ENCODE measurements around the gene ULBP2.
A peak's percentile ranks its signal among the peaks of the same experiment; 100 is the strongest.
"Not testable (repeated sequence)": the region's sequence is repeated elsewhere in the genome, so short reads cannot be mapped to it uniquely, and the experiment has no call there.

ULBP2 gene, protein sequence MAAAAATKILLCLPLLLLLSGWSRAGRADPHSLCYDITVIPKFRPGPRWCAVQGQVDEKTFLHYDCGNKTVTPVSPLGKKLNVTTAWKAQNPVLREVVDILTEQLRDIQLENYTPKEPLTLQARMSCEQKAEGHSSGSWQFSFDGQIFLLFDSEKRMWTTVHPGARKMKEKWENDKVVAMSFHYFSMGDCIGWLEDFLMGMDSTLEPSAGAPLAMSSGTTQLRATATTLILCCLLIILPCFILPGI

DNA sequence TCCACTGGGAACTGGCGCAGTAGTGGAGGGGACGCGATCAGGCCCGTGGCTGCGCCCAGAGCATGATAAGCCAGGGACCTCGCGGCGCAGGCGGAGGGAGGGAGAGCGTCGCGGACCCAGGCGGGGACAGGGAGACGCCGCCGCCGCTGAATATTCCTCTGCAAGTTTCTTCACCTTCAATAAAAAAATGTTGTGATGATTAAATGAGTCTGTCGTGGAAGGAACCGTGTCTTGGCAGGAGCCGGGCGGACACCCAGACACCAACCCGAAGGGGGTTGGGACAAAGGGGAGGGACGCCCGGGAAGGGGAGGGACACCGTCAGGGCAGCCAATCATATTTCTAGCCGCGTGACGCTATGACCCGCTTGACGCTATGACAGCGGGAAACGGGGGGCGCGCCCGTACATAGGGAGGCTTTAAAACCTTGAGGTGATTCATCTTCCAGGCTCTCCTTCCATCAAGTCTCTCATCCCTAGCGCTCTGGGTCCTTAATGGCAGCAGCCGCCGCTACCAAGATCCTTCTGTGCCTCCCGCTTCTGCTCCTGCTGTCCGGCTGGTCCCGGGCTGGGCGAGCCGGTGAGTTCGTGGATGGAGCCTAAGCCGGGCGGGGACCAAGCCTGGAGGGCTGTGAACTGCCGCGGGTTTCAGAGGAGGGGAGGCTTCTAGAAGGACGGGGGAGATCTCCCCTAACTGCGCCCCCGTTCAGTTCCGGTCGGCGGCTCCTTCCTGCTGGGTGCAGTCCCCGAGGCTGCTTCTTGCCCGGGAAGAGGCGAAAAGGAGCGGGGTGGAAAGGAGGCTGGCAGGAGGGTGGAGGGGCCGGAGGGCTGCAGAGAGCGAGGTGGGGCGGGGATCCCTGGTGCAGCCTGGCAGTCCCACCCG lies at the start of gene ULBP2:
Gene ULBP2 (plus strand): TSS at position 432 of the 878 bp plus-strand sequence. CDS start 59 bp downstream, at position 491.
- peak; percentile 69 for DNase-seq

DNA sequence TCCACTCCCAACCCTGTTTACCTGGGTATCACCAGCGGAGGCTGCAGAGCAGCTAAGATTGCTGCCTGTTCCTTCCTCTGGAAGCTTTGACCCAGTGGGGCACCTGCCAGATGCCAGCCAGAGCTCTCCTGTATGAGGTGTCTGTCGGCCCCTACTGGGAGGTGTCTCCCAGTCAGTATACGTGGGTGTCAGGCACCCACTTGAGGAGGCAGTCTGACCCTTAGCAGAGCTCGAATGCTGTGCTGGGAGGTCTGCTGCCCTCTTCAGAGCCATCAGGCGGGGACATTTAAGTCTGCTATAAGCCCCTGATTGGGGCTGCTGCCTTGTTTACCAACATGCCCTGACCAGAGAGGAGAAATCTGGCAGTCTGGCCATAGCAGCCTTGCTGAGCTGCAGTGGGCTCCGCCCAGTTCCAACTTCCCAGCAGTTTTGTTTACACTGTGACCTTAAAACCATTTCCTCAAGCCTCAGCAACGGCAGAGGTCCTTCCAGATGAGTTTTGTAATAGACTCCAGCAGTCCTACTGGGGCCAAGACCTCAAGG lies 46.7 kb upstream of the ULBP2 start:
- peak; percentile 3 for DNase-seq

DNA sequence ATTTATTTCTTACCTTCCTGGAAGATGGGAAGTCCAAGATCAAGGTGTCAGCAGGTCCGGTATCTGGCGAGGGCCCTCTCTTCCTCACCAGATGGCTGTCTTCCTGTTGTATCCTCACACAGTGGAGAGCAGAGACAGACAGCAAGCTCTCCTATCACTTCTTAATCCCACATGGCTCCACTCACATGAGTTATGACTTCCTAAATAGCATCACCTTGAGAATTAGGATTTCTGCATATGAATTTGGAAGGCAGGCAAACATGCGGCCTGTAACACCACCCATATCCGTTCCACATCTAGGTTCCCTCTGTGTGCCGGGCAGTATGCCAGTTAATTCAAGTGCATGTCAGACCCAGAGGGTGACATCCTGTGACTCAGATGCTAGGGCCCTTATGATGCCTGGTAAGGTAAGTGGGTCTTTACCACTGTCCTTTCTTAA lies 46.0 kb upstream of the ULBP2 start:
- DNase-seq, result no peak

- DNase-seq, result no peak
Observed at GRCh38 chr6:149896491-149896890, 45.3 kb upstream of the ULBP2 start.

GRCh38 chr6:149897015-149897697 lies 44.7 kb upstream of the ULBP2 start:
- peak; percentile 63 for DNase-seq

- no peak for DNase-seq
Observed at GRCh38 chr6:149897855-149898744, 43.7 kb upstream of the ULBP2 start, which contains the start of gene RAET1E. Gene RAET1E, minus strand, starts transcription at chr6:149898113. Its CDS starts 7,212 bp downstream, at chr6:149890901.

DNA sequence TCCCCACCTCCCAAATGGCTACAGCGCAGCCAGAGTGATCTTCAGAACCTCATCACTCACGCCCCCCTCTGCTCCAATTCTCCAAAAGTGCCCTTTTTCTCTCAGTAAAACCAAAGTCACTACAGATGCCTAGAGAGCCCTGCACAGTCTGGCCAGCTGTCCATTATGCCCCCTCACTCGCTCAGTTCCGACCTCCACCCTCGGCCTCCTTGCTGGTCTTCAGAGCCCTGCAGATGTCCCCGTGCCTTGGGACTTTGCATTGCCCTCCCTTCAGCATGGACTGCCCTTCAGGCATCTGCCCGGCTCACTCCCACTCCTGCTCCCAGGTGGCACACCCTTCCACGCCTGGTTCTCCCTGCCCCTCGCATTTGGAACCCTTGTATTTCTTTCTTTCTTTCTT lies 42.8 kb upstream of the ULBP2 start:
- DNase-seq, result no peak

GRCh38 chr6:149899486-149899885 lies 42.3 kb upstream of the ULBP2 start:
- no peak for DNase-seq

GRCh38 chr6:149899926-149900619 lies 41.7 kb upstream of the ULBP2 start:
- DNase-seq, result no peak

- no peak for DNase-seq
Observed at GRCh38 chr6:149900620-149901443, 41.0 kb upstream of the ULBP2 start.

DNA sequence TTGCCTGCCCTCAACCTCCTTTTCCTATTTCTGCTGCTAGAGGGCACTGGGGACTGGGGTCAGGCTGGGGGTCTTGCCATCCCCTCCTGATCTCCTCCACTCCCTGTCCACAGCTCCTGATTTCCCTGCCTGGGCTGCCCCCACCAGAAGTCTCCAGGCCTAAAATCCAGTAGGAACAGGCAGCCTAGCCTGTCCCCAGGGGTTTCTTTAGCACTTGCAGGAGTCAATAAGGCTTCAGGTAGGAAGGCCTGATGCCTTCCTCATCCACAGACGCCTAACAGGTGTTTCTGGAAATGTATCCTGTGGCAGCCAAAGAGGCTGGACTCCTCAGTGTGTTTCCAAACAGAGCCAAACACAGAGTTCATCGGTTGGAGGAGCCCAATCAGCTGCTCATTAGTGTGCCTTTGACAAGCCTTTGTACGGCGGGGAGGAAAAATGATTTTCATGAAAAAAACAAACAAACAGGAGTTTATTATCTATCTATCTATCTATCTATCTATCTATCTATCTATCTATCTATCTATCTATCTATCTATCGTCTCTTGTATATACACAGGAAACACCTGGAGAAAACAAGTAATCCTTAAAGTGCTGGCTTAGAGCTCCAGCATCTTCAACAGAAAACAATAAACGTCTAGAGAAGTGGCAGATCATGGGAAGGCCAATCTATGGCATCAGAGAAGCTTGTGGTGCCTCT lies 40.2 kb upstream of the ULBP2 start:
- no peak for DNase-seq

DNA sequence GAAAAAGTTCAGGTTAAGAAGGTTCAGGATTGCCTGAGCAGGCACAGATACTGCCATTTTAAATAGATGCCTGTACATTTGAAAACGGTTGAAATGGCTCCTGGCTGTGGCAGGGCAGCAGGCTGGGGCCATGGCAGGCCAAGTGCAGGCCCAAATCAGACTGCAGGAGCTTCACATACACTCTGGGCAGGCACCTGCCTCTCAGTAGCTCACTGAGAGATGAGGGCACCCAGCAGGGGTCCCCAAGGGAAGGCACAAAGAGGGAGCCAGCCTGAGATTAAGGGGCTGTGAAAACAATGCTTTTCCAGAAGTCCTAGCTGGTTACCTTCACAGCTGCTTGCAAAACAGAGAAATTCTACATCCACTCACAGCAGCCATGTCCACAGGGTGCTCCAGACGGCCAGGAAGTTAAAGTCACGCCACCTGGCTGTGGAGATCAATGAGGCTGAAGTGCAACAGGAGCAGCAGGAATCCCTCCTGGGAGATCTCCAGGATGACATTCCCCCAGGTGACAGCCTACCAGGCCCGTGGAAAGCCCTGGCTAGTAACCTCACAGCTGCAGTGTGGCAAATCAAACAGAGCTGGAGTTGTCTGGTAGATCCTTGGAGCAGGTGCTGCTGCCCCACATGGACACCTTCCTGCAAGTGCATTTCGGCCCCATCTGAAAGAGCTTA lies 37.7 kb upstream of the ULBP2 start:
- no peak for DNase-seq

DNA sequence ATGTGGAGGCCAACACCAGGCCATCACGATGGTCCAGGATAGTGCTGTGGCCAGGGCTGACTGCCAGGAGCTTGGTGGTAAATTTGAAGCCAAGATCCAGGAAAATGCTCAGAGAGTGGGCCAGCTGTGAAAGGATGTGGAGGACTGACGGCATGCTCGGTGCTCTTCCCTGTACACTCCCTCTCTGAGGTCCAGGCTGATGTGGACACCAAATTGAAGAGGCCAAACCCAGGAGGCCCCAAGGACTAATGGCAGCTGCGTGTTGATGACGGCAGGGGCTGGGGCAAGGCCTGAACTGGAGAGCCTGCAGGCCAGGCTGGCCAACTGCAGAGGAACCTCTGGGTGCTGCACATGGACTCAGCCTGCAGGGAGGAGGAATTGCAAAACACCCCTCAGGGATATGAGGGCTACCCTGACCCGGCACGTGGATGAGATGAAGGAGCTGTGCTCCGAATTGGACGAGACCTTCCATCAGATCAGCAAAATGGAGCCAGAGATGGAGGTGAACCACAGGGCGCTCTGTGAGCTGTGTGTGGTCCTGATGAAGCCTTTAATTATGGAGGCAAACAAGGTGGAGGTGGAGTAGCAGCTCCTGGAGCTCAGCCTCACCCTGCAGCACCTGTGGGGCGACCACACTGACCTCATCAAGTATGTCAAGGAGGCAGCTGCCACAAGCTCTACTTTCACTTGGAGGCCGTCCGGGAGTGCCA lies 37.0 kb upstream of the ULBP2 start:
- no peak for DNase-seq

DNA sequence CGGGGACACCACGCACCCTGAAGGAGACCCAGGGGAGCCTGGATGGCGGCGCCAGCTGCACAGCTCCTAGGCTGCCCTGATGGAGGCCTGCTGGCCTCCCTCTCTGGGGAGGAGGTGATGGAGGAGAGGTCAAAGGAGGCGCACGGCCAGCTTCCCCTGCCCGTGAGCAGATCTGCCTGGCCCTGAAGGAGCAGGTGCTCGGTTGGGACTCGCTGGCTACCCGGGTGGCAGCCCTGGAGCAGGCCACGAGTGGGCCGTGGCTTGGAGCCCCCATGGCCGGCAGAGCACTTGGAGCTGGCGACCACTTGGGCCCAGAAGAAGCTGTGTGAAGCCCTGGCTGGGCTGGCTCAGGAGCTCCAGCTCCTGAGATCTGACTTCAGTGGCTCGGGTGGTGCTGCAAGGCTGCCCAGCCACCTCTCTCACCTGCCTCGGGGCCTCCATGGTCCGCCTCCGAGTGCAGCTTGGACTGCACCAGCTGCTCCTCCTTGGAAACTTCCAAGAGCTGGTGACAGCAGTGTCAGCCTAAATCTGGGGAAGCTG lies 36.4 kb upstream of the ULBP2 start:
- DNase-seq, result no peak

GRCh38 chr6:149905911-149906371 lies 35.9 kb upstream of the ULBP2 start:
- no peak for DNase-seq

DNA sequence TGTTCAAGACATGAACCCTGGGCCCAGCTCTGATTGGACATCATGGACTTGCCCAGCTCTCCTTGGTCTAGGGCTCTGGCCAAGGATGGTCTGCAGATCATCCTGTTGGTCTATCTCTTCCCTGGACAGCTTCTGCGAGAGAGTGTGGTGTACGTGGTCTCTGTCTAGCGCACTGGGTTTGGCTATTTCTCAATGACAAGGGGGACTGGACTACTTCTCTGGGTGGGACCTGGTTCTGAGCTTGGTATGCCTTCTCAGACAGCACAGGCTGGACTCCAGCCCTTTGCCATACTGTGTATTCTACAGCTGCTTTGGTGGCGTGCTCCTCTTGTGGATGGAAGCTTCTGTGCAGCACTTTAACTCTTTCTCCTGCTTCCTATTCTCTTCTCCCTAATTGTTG lies 35.4 kb upstream of the ULBP2 start:
- no peak for DNase-seq

GRCh38 chr6:149907317-149907716 lies 34.5 kb upstream of the ULBP2 start:
- DNase-seq, result no peak

- DNase-seq, result not testable (repeated sequence)
Observed at GRCh38 chr6:149908480-149908879, 33.3 kb upstream of the ULBP2 start.
